Ovary (tissue), 9 donors: ENCODE results near the gene LTBR. TPM values are rescaled to one million over a fixed set of nuclear protein-coding genes. Genes with fewer than 3 reads are reported as not detected.

Experiments used
- DNase-seq, 5 donors: peaks; one replicate each; pipeline ENCODE4 v3.0.0-alpha.2; 2019 to 2020
- H3K27ac ChIP-seq, 2 donors: fragments of 200-600 bp; one replicate each; pipeline versions ENCODE4 v1.5.1 to v1.8.0; 2019 to 2022
- H3K27me3 ChIP-seq: fragments of 200-600 bp; one replicate; pipeline ENCODE4 v1.8.0; 2022
- H3K36me3 ChIP-seq: fragments of 200-600 bp; sonication (generic); one replicate; pipeline ENCODE4 v1.5.1; 2019
- H3K4me1 ChIP-seq: one replicate; pipeline ENCODE4 v1.8.1; 2013; ENCODE audit warnings: mild to moderate bottlenecking, moderate library complexity; ENCODE audit not compliant: insufficient read depth
- H3K4me3 ChIP-seq: fragments of 200-600 bp; sonication (generic); one replicate; pipeline ENCODE4 v1.5.1; 2017
- H3K9me3 ChIP-seq, 2 donors: fragments of 200-600 bp in 1 of 2; sonication (generic) in 1 of 2; one replicate each; pipeline versions ENCODE4 v1.5.1 to v1.8.1; 2013 to 2019; ENCODE audit warnings: mild to moderate bottlenecking in 1 of 2, moderate library complexity in 1 of 2
- EP300 ChIP-seq: sonication (generic); formaldehyde crosslinking; IDR thresholded peaks from one replicate; pipeline ENCODE4 v1.6.1; 2017; ENCODE audit warnings: antibody characterized with exemption
- POLR2A ChIP-seq: fragments of 450-650 bp; IDR thresholded peaks from one replicate; pipeline ENCODE4 v1.6.1; 2017; ENCODE audit warnings: antibody characterized with exemption, mild to moderate bottlenecking, moderate library complexity
- WGBS, 3 donors: extraction: QIAGEN DNeasy Blood & Tissue Kit in 1 of 3; methylation state at CpG; one replicate each; pipeline versions ENCODE4 v1.1.5 to v1.1.7; 2013 to 2017; 5-methylcytosine and 5-hydroxymethylcytosine counted together
- intact Hi-C, 4 donors: fragments of 100-400 bp; cut with DNase I; formaldehyde crosslinking; loops; one replicate each; pipeline versions ENCODE4 v1.11.0 to v1.15.1; 2022 to 2023
- polyA plus RNA-seq, 2 donors: library from polyadenylated mRNA; stranded (reverse); fragments of 200-250 nt in 1 of 2; fragments of 350-450 nt in 1 of 2; fragmentation: Illumina TruSeq in 1 of 2; extraction: RNeasy Lipid Tissue Mini Kit (QIAGEN cat#74804) in 1 of 2; gene quantifications; one replicate each; pipeline ENCODE4 v1.2.3, GENCODE V29; 2013 to 2014
- total RNA-seq, 7 donors: library from RNA; depleted of rRNA in 2 of 7; stranded (reverse); fragments of >200 nt in 2 of 7; fragmentation: NEBNext Ultra II Directional in 3 of 7; extraction: Animal tissue kit (Norgen Biotek cat#: 25700) in 3 of 7; gene quantifications; one replicate each; pipeline versions ENCODE4 v1.1.0 to v1.2.4, GENCODE V29; 2016 to 2023
- TF ChIP-seq, protein P1 (sequence below), 3 donors: fragments of 450-650 bp in 2 of 3; fragments of 200-600 bp in 1 of 3; IDR thresholded peaks; one replicate each; pipeline versions ENCODE4 v1.5.1 to v1.8.0; 2016 to 2022; ENCODE audit warnings: antibody characterized with exemption in 3 of 3, mild to moderate bottlenecking in 1 of 3
- donor health status: DM: no; HTN: no; CAD: no; lungs with moderate emphysema.
- donor health status: DM: no; HTN: no; CAD: no.
- donor health status: Bipolar disorder and iron deficiency.
- donor health status: DM: yes; HTN: yes; CAD: no.
- donor health status: DM: no; HTN: no; CAD: no.
- donor health status: DM: yes; HTN: yes; CAD: no.

The LTBR gene
- total and polyA plus RNA-seq, 9 donors: 21.9 to 131 (median 75.3) TPM

DNA sequence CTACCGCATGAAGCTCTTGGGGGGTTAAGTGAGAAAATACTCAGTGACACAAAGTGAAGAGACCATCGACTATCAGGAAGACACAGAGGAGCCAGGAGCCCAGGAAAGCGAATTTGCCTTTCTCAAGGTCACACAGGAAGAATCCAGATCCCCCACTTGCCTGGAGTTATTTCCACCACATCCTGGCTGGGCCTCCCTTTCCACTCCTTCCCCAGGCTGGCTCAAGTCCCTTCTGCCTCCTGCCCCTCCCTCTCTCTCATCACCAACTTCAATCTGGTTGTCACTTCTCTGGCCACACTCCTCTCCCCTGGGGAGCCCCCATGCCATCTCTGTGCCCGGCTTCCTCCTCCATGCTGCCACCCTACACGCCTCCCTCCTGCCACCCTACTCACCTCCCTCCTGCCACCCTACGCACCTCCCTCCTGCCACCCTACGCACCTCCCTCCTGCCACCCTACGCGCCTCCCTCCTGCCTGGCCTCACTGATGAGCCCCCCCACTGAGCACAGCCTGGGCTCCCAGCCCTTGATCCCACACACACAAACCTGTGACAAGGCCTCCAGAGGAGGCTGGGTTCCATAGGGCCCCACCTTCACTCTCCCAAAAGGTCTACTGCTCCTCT is 14.9 kb upstream of the LTBR start:
- Histone ChIP-seq H3K4me3 (no peak overlapping the region), H3K27me3 (no peaks in the 10 kb centered on the region), H3K9me3 (no peaks in the 10 kb centered on the region), H3K36me3 (no peaks in the 10 kb centered on the region), H3K27ac (no peak overlapping the region), H3K4me1 (peaks cover 5% of the 10 kb centered on the region)
- intact Hi-C loops: no loop called here
- peak in 2 of 5 donors; percentile 20 to 30 for DNase-seq
- TF ChIP-seq, protein P1, sequence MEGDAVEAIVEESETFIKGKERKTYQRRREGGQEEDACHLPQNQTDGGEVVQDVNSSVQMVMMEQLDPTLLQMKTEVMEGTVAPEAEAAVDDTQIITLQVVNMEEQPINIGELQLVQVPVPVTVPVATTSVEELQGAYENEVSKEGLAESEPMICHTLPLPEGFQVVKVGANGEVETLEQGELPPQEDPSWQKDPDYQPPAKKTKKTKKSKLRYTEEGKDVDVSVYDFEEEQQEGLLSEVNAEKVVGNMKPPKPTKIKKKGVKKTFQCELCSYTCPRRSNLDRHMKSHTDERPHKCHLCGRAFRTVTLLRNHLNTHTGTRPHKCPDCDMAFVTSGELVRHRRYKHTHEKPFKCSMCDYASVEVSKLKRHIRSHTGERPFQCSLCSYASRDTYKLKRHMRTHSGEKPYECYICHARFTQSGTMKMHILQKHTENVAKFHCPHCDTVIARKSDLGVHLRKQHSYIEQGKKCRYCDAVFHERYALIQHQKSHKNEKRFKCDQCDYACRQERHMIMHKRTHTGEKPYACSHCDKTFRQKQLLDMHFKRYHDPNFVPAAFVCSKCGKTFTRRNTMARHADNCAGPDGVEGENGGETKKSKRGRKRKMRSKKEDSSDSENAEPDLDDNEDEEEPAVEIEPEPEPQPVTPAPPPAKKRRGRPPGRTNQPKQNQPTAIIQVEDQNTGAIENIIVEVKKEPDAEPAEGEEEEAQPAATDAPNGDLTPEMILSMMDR (IDR thresholded peaks at IDR 0.05): no peak
- no peak for TF ChIP-seq POLR2A
- no peak for TF ChIP-seq EP300
- WGBS, 3 donors: 77 to 79% (median 78%) methylated on average over 9 of the region's 9 CpGs

DNA sequence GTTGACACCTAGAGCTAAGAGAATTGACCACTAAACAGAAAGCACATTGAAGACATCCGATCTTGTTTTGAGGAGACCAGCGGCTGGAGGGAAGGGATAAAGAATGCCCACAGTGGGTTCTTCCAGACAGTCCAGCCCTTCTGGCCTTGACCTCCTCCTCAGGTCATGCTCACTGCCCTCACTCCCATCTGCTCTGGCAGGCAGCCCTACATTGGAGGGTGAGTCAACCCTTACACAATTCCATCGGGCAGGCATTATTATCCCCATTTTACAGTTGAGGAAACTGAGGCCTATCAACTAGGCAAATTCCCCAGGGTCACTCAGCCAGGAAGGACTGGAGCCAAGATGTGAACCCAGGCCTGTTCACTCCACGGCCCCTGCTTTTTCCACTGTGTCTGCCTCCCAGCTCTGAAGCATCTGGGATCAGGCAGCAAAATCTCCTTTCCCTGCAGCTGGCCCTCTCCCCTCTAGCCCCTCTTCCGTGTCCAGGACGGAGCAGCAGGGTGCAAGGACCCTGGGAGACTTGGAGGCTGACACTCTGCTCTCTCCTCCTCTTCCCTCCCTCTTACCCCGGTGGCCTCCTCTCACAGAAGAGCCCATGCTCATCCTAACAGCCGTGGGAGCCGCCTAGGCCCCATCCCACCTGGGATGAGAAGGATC is 13.9 kb upstream of the LTBR start:
- WGBS, 3 donors: 68 to 78% (median 77%) methylated on average over 9 of the region's 9 CpGs
- H3K4me1 ChIP-seq: peaks cover 9% of the 10 kb centered on the region
- H3K27me3 ChIP-seq: no peaks in the 10 kb centered on the region
- DNase-seq: peak in 2 of 5 donors; percentile 31 to 40
- no peaks in the 10 kb centered on the region for H3K36me3 ChIP-seq
- no peaks in the 10 kb centered on the region for H3K9me3 ChIP-seq
- H3K27ac ChIP-seq: no peak overlapping the region
- H3K4me3 ChIP-seq: no peak overlapping the region
- TF ChIP-seq EP300 (no peak), POLR2A (no peak)
- TF ChIP-seq, protein P1 (IDR thresholded peaks at IDR 0.05): no peak
- intact Hi-C loops: no loop called here

DNA sequence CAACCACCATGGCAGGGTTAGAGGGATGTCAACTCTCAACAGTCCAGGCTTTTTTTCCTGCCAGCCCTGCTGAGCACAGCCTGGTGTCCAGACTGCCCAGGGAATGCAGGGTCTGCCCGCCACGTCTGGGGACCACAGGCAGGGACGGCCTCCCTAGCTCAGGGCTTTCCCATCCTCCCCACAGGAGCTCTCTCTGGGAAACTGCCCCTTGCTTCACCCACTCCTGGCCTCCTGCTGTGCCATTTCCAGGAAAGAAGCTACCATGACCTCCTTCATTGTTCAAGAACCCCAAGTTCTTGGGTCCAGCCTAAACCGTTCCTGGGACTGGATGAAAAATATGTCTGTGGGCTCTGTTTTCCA is 13.4 kb upstream of the LTBR start:
- H3K4me1 ChIP-seq: peaks cover 11% of the 10 kb centered on the region
- H3K4me3 ChIP-seq: no peak overlapping the region
- no peaks in the 10 kb centered on the region for H3K27me3 ChIP-seq
- H3K36me3 ChIP-seq: no peaks in the 10 kb centered on the region
- TF ChIP-seq EP300: no peak
- TF ChIP-seq, protein P1 (IDR thresholded peaks at IDR 0.05): no peak
- no peak for TF ChIP-seq POLR2A
- intact Hi-C loops: no loop called here
- no peak overlapping the region for H3K27ac ChIP-seq
- WGBS, 3 donors: 90 to 92% (median 91%) methylated on average over 4 of the region's 4 CpGs
- no peak for DNase-seq
- H3K9me3 ChIP-seq: no peaks in the 10 kb centered on the region

DNA sequence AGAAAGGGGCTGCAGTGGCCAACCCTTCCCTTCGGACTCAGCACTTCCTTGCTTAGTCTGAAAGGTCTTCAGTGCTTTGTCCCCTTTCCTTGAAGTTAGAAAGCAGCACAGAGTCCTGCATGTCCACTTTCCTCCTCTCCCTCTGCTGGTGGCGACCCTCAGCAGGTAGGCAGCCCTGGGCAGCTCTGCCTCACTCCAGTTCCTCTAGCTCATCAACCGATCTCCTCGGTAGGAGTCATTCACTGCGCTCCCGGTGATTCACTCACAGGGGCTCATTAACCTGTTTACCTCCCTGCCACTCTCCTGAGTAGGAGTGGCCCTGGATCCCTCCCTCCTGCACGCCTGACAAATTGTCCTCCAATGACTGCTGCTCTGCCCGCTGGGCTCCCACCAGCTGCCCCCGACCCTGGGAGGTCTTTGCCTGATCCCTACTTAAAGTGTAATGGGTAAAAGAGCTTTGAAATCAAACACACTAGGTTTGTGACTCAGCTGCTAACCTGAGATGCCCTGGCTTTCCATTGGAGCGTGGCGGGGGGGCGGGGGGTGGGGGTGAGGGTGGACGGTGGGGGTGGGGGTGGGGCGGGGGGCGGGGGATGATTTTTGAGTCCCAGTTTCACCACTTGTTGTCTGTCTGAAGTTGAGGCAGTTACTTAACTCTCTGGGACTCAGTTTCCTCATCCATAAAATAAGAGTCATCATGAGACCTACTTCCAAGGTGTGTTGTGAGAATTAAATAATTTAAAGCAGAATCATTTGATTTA is 12.8 kb upstream of the LTBR start:
- Histone ChIP-seq H3K27me3 (no peaks in the 10 kb centered on the region), H3K27ac (no peak overlapping the region), H3K4me3 (no peak overlapping the region), H3K4me1 (peaks cover 17% of the 10 kb centered on the region), H3K9me3 (no peaks in the 10 kb centered on the region), H3K36me3 (no peaks in the 10 kb centered on the region)
- peak in 1 of 5 donors; percentile 31 for DNase-seq
- intact Hi-C loops: no loop called here
- TF ChIP-seq EP300: no peak
- no peak for TF ChIP-seq POLR2A
- TF ChIP-seq, protein P1 (IDR thresholded peaks at IDR 0.05): no peak
- WGBS, 3 donors: 53 to 64% (median 59%) methylated on average over 15 of the region's 15 CpGs
